HUES6 (cell line): ENCODE results near the gene PGAP1.

Experiments used
- H3K27ac ChIP-seq: 2 replicates; pipeline ENCODE4 v1.7.0; 2013; ENCODE audit warnings: low read depth, mild to moderate bottlenecking, low read length, inconsistent platforms
- H3K27me3 ChIP-seq: 2 replicates; pipeline ENCODE4 v1.6.1; 2013; ENCODE audit warnings: low read length; ENCODE audit not compliant: control insufficient read depth, insufficient read depth
- H3K36me3 ChIP-seq: 2 replicates; pipeline ENCODE4 v1.6.1; 2013; ENCODE audit warnings: low read length; ENCODE audit not compliant: control insufficient read depth, insufficient read depth
- H3K4me1 ChIP-seq: 2 replicates; pipeline ENCODE4 v1.6.1; 2013; ENCODE audit warnings: low read length; ENCODE audit not compliant: control insufficient read depth, insufficient read depth
- H3K4me3 ChIP-seq: 2 replicates; pipeline ENCODE4 v1.5.1; 2013; ENCODE audit warnings: low read depth, low read length
- H3K9ac ChIP-seq: one replicate; pipeline ENCODE4 v1.6.1; 2013; ENCODE audit warnings: mild to moderate bottlenecking, low read length
- H3K9me3 ChIP-seq: 2 replicates; pipeline ENCODE4 v1.6.1; 2013; ENCODE audit warnings: low read depth, low read length; ENCODE audit not compliant: control insufficient read depth, insufficient read depth

PGAP1 gene

DNA sequence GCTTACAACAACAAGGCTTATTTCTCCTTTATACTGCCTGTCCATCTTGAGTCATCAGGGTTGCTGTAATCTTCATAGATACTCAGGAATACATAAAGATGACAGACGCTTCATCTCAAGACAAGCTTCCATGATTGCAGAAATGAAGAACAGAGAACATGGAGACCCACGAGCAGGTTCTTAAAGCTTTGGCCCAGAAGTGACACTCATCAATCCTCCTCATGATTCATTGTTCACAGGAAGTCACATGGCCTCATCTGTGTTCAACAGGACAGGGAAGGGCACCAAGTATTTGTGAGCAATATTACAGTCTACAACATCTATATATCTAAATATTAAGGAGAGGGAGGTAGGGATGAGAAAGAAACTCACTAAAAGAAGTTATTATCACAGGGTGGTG is 36.5 kb upstream of the PGAP1 start:
- Histone ChIP-seq H3K27ac (no peak overlapping the region), H3K9me3 (peaks cover 5% of the 10 kb centered on the region; the same call in 1 of the 2 replicates), H3K4me3 (no peak overlapping the region), H3K36me3 (no peaks in the 10 kb centered on the region), H3K27me3 (no peaks in the 10 kb centered on the region), H3K4me1 (peaks cover 10% of the 10 kb centered on the region), H3K9ac (no peak overlapping the region)

DNA sequence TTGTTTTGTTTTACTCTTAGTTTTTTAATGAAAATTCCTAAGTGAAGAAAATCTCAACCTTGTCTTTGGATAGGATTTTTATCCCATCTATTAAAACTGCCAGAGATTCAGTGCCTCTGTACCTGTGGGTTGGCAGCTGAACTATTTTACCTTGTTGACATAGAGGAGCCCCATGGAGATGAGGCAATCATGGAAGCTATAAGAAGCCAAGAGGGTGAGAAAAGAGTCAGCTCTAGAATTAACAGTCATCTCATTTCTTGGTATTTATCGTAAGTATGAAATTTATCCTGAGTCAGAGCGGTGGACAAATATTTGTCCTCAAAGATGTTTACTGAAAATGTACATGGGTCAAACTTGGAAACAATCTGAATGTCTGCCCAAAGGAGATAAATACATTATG is 35.8 kb upstream of the PGAP1 start:
- Histone ChIP-seq H3K9me3 (no peaks in the 10 kb centered on the region), H3K4me1 (peaks cover 15% of the 10 kb centered on the region), H3K27ac (no peak overlapping the region), H3K27me3 (no peaks in the 10 kb centered on the region), H3K4me3 (no peak overlapping the region), H3K36me3 (no peaks in the 10 kb centered on the region), H3K9ac (no peak overlapping the region)

DNA sequence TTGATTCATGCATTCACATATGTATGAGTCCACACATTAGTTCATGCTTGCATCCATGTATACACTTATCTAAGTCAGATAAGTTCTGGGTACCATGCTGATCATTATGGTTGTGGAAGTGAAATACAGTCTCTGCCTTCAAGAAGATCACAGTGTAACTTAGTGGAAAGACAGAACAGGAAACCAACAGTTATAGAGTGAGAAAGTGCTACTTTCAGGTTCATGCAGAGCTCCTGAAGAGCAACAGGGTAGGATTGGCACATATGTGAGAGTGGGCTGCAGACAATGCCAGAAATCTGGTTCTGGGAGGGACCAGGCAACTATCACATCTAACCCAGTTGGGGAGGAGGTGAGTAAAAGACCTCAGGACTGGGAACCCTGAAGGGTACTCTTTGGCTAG is 35.4 kb upstream of the PGAP1 start:
- peaks cover 12% of the 10 kb centered on the region for H3K4me1 ChIP-seq

DNA sequence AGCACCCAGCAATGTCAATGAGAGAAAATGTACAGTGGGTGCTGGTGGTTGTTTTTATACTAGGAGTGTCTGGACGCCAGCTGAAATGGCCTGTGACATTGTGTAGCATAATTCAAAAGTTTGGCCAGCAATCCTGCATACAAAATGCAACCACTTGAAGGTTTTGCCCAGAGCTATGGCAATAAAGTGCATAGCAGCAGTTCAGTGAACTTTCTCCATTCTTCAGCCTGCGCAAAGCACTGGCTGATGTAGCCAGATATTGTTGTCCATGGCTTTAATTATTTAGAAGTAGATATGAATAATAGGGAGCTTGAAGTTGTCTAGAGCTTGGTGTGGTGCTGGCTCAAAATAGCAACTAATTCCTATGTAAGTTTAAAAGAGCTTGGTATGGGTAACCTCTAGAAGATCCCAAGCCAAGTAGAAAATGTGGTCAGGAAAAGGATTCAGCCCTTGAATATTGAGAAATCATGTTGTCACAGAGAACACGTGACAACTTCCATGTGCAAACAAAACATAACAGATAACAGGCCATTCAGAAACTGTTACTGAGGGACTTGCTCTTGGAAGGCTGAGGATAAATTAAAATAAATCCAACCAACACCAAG is 33.3 kb upstream of the PGAP1 start:
- H3K4me3 ChIP-seq = no peak overlapping the region
- no peaks in the 10 kb centered on the region for H3K9me3 ChIP-seq
- H3K9ac ChIP-seq = no peak overlapping the region
- no peak overlapping the region for H3K27ac ChIP-seq
- no peaks in the 10 kb centered on the region for H3K36me3 ChIP-seq
- H3K27me3 ChIP-seq = no peaks in the 10 kb centered on the region
- peaks cover 11% of the 10 kb centered on the region; the same call in 1 of the 2 replicates for H3K4me1 ChIP-seq

More for the DNA sequence above, 35.4 kb upstream of the PGAP1 start:
- Histone ChIP-seq H3K27me3 (no peaks in the 10 kb centered on the region), H3K4me3 (no peak overlapping the region), H3K36me3 (no peaks in the 10 kb centered on the region), H3K9ac (no peak overlapping the region), H3K27ac (no peak overlapping the region), H3K9me3 (no peaks in the 10 kb centered on the region)

DNA sequence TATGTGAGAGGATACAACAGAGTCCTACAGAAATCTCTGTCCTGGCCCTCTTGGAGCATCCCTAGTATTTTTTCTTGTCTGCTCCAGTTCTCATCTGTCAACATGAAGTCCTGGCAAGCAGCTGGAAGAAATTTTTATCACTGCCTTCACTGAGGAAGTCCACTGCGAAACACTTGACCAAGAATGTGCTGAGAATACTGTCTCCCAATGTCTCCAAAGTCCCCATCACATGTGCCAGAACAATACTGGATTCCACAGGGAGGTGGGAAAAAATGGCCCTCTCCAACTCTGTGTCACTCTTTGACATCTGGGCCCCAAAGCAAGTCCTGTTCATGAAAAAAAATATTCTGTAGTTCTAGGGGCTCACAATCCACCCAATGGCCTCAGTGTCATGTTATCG is 32.8 kb upstream of the PGAP1 start:
- no peaks in the 10 kb centered on the region for H3K9me3 ChIP-seq
- H3K27me3 ChIP-seq = no peaks in the 10 kb centered on the region
- peaks cover 11% of the 10 kb centered on the region; the same call in 1 of the 2 replicates for H3K4me1 ChIP-seq
- H3K4me3 ChIP-seq = no peak overlapping the region
- H3K27ac ChIP-seq = no peak overlapping the region
- no peak overlapping the region for H3K9ac ChIP-seq
- H3K36me3 ChIP-seq = no peaks in the 10 kb centered on the region

DNA sequence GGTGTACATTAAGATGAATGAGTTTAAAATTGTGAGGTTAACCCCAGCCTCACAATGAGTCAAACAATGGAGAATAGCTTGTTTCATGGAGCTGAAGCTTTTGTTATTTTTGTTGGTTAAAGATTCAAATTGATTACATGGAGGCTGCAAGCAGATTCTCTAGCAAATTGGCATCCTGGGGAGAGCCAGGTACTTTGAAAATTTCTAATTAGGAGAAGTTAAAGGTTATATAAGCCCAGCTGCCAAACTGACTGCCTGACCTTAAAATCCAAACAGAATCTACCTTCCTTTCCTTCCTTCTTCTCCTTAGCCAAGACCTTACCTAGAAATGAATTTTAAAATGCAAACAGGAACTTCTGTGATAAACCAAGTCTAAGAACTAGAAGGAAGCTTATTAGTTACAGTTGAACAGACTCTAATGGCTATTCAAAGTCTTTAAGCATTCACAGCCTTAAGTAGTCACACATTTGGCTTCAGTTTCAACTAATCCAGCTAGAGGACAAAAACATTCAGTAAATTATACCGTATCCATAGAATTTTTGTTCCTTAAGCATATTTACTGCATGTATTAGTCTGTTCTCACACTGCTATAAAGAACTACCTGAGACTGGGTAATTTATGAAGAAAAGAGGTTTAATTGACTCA is 31.5 kb upstream of the PGAP1 start:
- Histone ChIP-seq H3K36me3 (no peaks in the 10 kb centered on the region), H3K9me3 (no peaks in the 10 kb centered on the region), H3K4me1 (peaks cover 11% of the 10 kb centered on the region; the same call in 1 of the 2 replicates), H3K4me3 (no peak overlapping the region), H3K27me3 (no peaks in the 10 kb centered on the region), H3K27ac (no peak overlapping the region), H3K9ac (no peak overlapping the region)

DNA sequence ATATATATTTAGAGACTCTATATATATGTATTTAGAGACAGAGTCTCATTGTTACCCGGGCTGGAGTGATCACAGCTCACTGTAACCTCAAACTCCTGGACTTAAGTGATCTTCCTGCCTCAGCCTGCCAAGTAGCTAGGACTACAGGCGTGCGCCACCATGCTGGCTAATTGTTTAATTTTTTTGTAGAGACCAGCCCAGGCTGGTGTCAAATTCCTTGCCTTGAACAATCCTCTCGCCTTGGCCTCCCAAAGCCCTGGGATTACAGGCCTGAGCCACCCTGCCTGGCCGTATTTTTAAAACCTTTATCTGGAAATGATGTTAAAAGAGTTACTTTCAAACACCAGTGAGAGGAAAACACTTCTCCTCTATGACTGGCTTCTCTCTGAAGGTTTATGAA is 30.9 kb upstream of the PGAP1 start:
- Histone ChIP-seq H3K36me3 (no peaks in the 10 kb centered on the region), H3K27me3 (no peaks in the 10 kb centered on the region), H3K9ac (no peak overlapping the region), H3K4me1 (peaks cover 11% of the 10 kb centered on the region; the same call in 1 of the 2 replicates), H3K4me3 (no peak overlapping the region), H3K9me3 (no peaks in the 10 kb centered on the region), H3K27ac (no peak overlapping the region)

DNA sequence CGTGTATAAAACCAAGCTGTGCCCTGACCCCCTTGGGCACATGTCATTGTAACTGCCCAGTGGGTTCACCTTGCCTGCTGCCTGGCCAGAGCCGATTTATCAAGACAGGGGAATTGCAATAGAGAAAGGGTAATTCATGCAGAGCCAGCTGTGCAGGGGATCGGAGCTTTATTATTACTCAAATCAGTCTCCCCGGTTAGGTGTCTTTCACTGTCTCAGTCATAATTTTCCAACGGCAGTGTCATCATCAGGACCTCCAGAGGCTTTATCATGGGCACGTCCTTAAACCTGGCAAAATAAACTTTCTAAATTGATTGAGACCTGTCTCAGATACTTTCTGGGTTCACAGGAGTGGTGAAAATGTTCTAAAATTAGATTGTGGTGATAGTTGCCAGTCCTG is 29.6 kb upstream of the PGAP1 start:
- no peaks in the 10 kb centered on the region for H3K27me3 ChIP-seq
- H3K9ac ChIP-seq = no peak overlapping the region
- H3K4me3 ChIP-seq = no peak overlapping the region
- no peak overlapping the region for H3K27ac ChIP-seq
- H3K36me3 ChIP-seq = no peaks in the 10 kb centered on the region
- peaks cover 11% of the 10 kb centered on the region; the same call in 1 of the 2 replicates for H3K4me1 ChIP-seq
- no peaks in the 10 kb centered on the region for H3K9me3 ChIP-seq

DNA sequence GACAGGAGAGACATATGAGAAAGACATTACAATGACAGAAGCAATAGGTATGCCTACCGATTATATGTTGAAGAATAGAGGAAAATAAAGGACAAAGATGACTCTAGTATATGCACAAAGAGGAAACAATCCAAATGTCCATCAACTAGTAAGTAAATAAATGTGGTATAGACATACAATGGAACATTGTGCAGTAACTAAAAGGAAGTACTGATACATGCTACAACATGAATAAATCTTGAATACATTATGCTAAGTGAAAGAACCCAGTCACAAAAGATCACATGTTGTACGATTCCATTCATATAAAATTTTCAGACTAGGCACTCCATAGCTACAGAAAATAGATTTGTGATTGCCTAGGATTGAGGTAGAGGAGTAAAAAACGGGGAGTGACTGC is 28.5 kb upstream of the PGAP1 start:
- Histone ChIP-seq H3K27ac (no peak overlapping the region), H3K27me3 (no peaks in the 10 kb centered on the region), H3K36me3 (no peaks in the 10 kb centered on the region), H3K4me3 (no peak overlapping the region), H3K9ac (no peak overlapping the region), H3K9me3 (no peaks in the 10 kb centered on the region), H3K4me1 (peaks cover 11% of the 10 kb centered on the region; the same call in 1 of the 2 replicates)

DNA sequence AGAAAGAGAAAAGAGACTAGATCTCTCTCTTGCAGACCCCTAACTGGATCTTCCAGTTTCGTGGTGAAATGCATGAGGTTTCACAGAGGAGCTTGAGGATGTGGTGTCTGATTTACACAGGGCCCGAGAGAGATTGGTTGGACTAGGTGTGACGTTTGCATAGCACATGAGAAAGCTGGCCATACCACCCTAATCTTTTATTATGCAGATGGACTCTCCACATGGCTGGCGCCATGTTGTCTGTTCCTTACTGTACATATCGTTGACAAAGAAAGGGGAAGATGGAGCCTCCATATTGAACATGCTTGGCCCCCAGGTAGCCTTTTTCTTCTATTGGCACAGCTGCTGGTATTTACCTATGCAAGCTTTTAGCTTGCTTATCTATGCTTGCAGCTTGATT is 27.5 kb upstream of the PGAP1 start:
- Histone ChIP-seq H3K9me3 (no peaks in the 10 kb centered on the region), H3K9ac (no peak overlapping the region), H3K27me3 (no peaks in the 10 kb centered on the region), H3K36me3 (no peaks in the 10 kb centered on the region), H3K4me3 (no peak overlapping the region), H3K27ac (no peak overlapping the region), H3K4me1 (peaks cover 11% of the 10 kb centered on the region; the same call in 1 of the 2 replicates)

DNA sequence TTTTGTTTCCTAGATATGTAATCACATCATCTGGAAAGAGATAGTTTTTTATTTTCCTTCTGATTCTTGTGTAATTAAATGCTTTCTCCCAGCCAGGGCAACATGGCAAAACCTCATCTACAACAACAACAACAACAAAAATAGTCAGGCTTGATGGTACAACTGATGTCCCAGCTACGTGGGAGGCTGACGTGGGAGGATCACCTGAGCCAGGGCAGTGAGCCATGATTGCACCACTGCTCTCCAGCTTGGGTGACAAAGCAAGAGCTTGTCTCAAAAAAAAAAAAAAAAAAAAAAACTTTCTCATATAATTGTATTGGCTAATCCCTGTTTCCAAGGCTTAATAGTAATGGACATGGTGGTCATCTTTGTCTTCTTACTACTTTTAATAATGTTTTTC is 26.4 kb upstream of the PGAP1 start:
- Histone ChIP-seq H3K27me3 (no peaks in the 10 kb centered on the region), H3K9ac (no peak overlapping the region), H3K36me3 (no peaks in the 10 kb centered on the region), H3K4me1 (peaks cover 10% of the 10 kb centered on the region; the same call in 1 of the 2 replicates), H3K27ac (no peak overlapping the region), H3K4me3 (no peak overlapping the region), H3K9me3 (no peaks in the 10 kb centered on the region)
